Activated CD4-positive, alpha-beta T cell treated with anti-CD3 and anti-CD28 coated beads for 1 hour (primary cell): ENCODE results near the gene GTPBP1.
A peak's percentile ranks its signal among the peaks of the same experiment; 100 is the strongest.

Experiments used
- DNase-seq: peaks from one replicate; pipeline ENCODE4 v3.0.0-alpha.2; 2020

Gene GTPBP1

DNA sequence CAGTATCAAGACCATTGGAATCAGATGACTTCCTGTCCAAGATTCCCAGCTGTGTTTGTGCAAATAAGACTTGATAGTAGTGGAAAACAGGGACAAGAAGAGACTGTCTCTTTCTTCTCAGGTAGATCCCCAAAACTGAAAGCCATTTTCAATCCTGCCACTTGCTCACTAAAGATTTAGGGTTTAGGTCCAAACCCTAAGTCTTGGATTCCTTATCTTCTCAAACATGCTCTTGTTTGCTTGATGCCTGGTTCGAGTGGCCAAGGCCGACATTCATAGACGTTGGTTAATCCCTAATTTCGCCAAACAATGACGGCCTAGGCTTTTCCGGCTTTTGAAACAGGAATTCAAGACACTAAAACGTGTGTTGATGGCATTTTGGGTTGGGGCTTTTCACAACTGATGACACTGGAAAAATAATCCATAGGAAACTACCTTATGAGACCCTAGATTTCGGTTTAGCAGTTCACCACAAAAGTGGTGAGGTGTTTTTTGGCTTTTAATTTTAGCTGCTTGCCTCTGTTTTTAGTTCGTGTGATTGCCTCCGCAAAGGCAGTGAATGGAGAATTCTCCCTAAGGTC, 1.0 kb upstream of the GTPBP1 start:
- no peak for DNase-seq

DNA sequence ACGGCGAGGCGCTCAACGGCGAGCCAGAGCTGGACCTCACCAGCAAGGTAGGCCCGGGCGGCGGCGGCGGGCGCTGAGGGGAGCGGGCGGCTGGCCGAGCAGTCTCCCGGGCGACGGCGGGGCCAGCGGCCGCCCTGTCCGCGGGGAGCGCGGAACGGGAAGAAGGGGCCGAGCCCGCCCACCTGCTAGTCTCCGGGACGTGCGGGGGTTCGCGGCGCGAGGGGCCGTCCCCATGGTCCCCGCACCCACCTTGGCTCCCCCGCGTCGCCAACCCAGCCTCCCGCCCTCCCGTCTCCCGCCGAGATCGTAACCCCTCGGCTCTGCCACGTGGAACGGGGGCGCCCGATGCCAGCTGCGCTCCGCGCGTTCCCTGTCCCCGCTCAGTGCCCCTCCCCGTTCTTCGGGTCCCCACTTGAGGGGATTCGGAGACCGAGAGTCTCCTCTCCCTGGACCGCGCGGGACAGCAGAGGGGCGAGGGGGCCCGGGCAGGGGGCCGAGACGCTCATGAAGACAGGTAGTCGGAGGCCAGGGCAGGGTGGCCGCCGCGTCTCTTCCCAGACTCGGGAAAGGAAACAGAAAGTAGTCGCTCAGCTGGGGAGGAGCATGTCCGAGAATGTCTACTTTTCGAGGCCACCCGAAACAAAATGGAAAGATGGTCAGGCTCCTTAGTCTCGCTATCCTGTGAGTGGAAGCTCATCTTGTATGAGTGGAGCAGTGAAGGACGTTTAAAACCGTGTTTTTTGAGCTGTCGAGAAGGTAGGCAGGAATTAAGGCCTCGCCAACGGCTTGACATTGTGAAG, 557 bp downstream of the GTPBP1 start:
- peak; percentile 17 for DNase-seq

DNA sequence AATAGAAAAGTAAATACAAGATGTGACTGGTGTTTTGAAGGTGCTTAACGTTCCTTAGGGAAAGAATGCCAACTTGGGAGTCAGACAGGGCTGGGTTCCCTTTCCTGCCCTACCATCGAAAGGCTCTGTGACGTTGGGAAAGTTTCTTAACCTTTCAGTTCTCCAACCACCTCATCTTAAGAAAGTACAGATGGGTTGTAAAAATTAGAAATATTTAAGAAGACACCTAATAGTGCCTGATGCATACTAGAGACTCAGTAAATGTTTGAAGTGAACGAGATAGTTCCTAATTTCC, 1.1 kb downstream of the GTPBP1 start:
- DNase-seq = no peak

DNA sequence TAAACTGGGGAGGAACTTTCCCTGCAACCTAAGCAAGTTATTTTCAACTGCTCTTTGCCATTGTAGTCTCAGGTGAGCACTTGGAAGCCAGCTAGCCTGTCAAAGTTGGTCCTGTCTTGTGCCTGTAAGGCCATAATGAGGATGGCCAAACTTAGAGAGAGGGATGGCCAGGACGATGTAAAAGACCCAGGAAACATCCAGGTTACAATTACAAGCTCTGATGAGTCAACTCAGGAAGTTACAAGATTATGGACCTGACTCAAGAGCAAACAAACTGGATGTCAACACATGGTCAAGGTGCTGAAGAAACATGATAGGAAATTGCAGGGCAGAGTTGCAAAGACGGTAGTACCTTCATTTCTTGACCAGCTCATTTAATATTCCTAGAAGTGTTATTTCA, 1.6 kb downstream of the GTPBP1 start:
- no peak for DNase-seq

DNA sequence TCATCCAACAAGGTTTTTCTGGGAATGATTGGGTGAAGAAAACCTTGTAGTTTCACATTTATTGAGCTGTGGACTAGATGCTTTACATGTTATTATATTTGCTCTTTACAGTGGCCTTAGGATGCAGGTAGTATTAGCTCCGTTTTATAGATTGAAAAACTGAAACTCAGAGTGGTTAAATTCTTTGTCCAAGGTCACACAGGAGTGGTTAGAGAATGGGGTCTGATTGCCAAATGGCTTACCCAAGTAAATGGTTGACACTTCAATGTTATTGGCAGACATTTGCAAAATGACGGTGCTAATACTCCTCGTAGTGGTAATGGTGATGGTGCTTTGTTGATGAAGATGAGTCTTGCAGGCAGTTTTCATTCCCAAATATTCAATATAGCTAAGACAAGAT, 2.2 kb downstream of the GTPBP1 start:
- DNase-seq = no peak

DNA sequence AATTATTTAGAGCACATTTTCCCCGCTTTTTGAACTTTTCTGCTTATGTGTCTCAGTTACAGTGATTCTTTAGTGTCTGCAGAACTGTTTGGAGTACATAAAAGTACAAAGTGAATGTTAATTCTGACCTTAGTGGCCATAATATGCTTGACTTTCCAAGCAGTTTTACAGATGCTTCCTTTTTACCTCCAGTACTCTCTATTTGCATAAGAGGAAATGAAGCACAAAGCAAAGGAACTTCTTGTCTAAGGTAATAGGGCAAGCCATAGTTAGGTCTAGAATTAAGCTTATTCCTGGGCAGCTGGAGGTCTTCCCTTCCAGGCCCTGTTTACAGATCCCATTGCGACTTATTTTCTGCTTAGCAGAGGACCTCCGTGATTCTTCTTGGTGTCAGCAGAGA, 3.6 kb downstream of the GTPBP1 start:
- DNase-seq = no peak

DNA sequence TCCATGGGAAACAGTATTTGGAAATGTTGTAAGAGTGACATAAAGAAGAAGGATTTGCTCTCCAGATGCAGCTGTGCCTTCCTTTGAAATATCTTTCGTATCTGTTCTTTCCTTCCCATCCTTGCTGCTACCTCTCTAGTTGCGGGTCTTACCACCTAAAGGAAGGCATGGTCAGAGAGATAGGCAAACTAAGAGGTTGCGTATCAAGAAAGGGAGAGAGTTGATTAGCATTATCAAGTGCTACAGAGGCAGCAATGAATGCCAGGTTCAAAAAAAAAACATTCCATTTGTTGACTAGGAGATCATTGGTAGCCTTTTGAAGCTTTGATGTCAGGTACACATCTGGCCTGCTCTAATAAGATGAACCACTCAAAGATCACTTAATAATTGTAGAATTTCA, 4.6 kb downstream of the GTPBP1 start:
- no peak for DNase-seq

GRCh38 chr22:38710866-38711265, 5.1 kb downstream of the GTPBP1 start:
- DNase-seq = no peak

- DNase-seq = no peak
These were observed 6.9 kb downstream of the GTPBP1 start for GRCh38 chr22:38712486-38713207.

- DNase-seq = no peak
These were observed 8.2 kb downstream of the GTPBP1 start for GRCh38 chr22:38713921-38714320.

GRCh38 chr22:38715176-38715764, 9.5 kb downstream of the GTPBP1 start:
- no peak for DNase-seq

DNA sequence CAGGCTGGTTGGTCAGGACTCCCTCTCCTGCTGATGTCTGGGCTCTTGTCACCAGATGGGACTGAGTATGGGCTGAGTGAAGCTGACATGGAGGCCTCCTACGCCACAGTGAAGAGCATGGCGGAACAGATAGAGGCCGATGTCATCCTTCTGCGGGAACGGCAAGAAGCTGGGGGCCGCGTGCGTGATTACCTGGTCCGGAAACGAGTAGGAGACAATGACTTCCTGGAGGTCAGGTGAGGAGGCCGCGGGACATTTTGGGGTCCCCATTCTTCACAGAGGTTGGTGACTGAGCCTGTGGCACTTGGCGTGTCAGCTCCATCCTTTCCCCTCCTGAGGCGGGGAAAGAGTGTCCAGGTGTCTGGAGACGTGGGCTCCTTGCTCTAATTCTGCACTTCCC, 10.1 kb downstream of the GTPBP1 start:
- no peak for DNase-seq

DNA sequence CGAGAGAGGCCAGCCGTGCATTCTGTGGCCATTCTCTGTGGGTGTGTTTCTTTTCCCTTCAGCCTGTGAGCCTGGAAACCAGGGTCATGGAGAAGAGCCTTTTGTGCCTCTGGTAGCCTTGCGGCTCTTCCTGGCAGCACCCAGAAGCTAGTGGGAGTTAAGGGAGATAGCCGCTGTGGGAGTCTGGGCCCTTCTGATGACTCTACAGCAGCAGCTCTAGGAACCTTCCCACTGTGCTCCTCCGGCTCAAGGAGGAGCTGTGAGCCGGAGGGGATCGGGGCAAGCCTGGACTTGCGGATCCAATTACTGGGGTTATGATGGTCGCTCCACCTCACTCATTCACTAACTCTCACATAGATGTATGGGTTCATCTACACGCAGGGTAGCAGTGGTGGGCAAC, 10.5 kb downstream of the GTPBP1 start:
- no peak for DNase-seq

GRCh38 chr22:38716826-38717225, 11.1 kb downstream of the GTPBP1 start:
- DNase-seq = no peak

DNA sequence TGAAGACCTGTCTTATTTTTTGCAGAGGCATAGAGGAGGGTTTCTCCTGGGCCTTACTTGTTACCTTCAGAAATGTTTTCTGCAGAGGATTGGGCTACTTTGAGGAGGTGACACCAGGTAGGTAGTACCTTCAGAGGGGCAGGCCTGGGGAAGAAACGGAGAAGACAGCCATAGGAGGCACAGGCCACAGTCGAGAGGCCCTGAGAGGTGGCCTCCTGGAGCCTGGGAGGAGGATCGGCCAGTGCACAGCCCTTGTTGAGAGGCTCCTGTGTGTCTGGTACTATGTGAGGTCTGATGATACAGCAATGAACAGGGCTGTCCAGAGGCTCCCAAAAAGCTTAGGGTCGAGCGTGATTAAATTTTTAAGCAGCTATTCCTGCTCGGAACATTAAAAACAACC, 11.5 kb downstream of the GTPBP1 start:
- no peak for DNase-seq

DNA sequence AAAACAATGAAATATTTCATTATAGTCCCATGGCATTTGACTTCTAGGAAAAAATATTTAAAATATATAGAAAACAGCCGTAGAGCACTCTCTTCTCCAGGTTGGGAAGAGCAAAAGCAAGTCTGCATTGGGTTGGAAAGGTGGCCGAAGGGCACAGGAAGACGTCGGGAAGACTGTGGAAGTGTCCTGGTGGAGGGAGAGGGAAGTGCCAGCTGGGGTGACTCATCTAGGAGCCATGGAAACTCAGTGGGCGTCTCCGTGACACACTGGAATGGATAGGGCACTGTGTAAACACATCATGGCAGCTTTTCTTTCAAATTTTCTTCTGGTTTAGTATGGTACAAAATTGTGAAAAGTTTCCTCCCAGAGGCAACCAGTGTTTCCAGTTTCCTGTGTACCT, 12.7 kb downstream of the GTPBP1 start:
- no peak for DNase-seq

DNA sequence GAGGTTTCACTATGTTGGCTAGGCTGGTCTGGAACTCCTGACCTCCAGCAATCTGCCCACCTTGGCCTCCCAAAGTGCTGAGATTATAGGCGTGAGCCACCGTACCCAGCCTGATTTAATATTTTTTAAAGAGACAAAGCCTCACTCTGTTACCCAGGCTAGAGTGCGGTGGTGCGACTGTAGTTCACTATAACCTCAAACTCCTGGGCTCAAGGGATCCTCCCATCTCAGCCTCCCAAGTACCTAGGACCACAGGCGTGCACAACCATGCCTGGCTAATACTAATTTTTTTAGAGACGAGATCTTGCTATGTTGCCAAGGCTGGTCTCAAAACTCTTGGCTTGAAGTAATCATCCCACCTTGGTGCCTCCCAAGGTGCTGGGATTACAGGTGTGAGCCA, 13.5 kb downstream of the GTPBP1 start:
- DNase-seq = no peak

DNA sequence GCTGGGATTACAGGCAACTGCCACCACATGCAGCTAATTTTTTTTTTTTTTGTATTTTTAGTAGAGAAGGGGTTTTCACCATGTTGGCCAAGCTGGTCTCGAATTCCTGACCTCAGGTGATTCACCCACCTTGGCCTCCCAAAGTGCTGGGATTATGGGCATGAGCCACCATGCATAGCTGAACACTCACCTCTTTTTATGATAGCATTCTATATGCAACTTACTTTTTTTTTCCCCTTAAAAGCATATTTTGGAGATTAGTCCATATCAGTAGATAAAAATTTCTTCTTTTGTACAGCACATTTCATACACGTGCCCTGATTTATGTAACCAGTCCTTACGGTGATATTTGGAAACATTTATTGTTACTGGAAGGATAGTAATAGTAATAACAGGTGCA, 14.6 kb downstream of the GTPBP1 start:
- DNase-seq = no peak

DNA sequence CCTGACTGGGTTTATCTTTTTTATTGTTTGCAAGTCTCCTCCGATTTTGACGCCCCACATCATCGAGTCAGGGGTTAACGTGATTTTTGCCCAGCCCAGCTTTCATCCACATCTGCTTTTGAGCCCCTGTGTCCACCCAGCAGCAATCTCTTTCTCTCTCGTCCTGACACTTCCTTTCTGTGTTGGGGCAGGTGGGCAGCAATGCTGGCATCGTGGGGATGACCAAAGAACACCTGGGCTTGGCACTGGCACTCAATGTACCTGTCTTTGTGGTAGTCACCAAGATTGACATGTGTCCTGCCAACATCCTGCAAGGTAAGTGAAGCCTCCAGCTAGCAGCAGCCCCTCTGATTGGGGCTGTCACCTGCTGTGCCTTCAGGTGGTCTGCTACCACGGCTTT, 15.8 kb downstream of the GTPBP1 start:
- DNase-seq = no peak

- no peak for DNase-seq
These were observed 18.4 kb downstream of the GTPBP1 start for GRCh38 chr22:38724176-38724575.

- no peak for DNase-seq
These were observed 19.3 kb downstream of the GTPBP1 start for GRCh38 chr22:38724926-38725571.

GRCh38 chr22:38725900-38726655, 20.3 kb downstream of the GTPBP1 start:
- no peak for DNase-seq

DNA sequence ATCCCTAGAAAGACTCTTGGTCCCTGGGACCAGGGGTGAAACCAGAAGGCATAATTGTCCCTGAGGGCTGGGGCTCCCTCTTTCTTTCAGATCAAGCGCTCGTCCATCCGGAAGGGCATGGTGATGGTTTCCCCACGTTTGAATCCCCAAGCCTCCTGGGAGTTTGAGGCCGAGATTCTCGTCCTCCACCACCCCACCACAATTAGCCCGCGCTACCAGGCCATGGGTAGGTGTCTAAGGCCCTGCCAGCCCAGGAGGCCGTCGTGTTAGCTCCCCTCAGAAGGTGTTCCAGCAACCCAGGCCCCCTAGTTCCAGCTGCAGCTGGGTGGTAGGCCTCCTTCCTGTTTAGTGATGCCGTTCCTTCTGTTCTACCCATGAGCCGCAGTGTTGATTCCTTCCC, 21.4 kb downstream of the GTPBP1 start:
- DNase-seq = no peak
